PFSK-1 (cell line): ENCODE results near the gene PPID.

ENCODE experiments used
- FOXP2 ChIP-seq: optimal IDR thresholded peaks from 2 replicates; pipeline ENCODE3; 2011; ENCODE audit warnings: borderline replicate concordance, control low read depth, inconsistent platforms; ENCODE audit not compliant: insufficient read depth; ENCODE audit errors: extremely low read length, extremely low read depth
- POLR2AphosphoS5 ChIP-seq: IDR thresholded peaks from 2 replicates; pipeline ENCODE4 v1.6.1; 2012; ENCODE audit warnings: low read depth, mild to moderate bottlenecking, control low read depth, low read length, moderate library complexity
- SIN3A ChIP-seq: IDR thresholded peaks from 2 replicates; pipeline ENCODE4 v1.6.1; 2012; ENCODE audit warnings: mild to moderate bottlenecking, low read length, moderate library complexity, borderline replicate concordance; ENCODE audit not compliant: insufficient read depth
- TAF1 ChIP-seq: IDR thresholded peaks from 2 replicates; pipeline ENCODE4 v1.6.1; 2012; ENCODE audit warnings: low read length, control low read depth, borderline replicate concordance; ENCODE audit not compliant: insufficient read depth
- TF ChIP-seq, protein P1 (sequence below), 2 experiments: IDR thresholded peaks; 2 replicates each; pipeline versions ENCODE4 v1.6.1 to v1.8.0; 2011 to 2012; ENCODE audit warnings: low read depth in 2 of 2, low read length in 2 of 2, control low read depth in 1 of 2, inconsistent platforms in 1 of 2, mild to moderate bottlenecking in 1 of 2, moderate library complexity in 1 of 2; ENCODE audit not compliant: insufficient read depth in 1 of 2

The PPID gene

DNA sequence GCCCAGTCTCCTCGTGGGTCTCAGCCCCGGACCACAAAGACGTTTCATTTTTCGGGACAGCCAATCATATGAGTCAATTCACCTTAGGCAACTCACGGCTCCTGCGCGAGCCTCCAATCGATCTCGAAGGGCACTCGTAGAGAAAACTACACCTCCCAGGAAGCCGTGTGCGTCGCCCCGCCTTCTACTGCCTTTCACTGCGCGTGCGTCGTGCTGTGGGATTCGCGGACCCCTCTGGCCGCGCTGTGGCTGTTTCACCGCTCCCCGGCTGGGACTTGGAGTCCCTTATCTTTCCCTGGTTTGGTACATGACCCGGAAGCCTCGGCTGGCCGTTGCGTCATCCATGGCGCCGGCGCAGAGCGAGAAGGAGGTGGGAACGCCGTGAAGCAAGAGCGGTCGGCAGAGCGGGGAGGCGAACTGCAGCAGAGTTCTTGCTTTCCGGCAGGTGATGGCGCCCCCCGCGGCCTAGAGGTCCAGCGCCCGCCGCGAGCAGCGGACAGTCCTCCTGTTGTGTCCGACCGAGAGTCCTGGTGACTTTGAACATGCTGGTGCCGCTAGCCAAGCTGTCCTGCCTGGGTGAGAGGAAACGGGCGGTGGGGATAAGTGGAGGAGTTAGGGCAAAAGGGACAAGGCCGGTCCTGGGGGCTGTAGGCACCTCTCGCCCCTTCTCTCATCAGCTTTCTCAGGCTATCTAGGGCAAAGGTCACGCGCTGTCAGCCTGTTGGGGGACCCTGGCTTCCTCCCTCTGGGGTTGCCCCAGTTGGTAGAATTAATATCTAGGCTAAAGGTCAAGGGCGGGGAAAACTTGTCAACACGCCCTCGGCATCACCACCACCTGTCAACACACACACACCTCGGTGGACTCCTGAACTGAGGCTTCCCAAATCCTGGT is 51.0 kb downstream of the PPID start, which contains the start of gene ETFDH:
Gene ETFDH, plus strand, starts transcription at position 382 of the 892 bp plus-strand sequence. Its CDS starts 161 bp downstream, at position 543.
- TF ChIP-seq TAF1 (peak; percentile 74; the same call in 1 of the 2 replicates), FOXP2 (peak; percentile 90), POLR2AphosphoS5 (peak; percentile 52), SIN3A (0 out of 2 replicates have a peak, but pooled peaks have one; percentile 31)
- TF ChIP-seq, protein P1, sequence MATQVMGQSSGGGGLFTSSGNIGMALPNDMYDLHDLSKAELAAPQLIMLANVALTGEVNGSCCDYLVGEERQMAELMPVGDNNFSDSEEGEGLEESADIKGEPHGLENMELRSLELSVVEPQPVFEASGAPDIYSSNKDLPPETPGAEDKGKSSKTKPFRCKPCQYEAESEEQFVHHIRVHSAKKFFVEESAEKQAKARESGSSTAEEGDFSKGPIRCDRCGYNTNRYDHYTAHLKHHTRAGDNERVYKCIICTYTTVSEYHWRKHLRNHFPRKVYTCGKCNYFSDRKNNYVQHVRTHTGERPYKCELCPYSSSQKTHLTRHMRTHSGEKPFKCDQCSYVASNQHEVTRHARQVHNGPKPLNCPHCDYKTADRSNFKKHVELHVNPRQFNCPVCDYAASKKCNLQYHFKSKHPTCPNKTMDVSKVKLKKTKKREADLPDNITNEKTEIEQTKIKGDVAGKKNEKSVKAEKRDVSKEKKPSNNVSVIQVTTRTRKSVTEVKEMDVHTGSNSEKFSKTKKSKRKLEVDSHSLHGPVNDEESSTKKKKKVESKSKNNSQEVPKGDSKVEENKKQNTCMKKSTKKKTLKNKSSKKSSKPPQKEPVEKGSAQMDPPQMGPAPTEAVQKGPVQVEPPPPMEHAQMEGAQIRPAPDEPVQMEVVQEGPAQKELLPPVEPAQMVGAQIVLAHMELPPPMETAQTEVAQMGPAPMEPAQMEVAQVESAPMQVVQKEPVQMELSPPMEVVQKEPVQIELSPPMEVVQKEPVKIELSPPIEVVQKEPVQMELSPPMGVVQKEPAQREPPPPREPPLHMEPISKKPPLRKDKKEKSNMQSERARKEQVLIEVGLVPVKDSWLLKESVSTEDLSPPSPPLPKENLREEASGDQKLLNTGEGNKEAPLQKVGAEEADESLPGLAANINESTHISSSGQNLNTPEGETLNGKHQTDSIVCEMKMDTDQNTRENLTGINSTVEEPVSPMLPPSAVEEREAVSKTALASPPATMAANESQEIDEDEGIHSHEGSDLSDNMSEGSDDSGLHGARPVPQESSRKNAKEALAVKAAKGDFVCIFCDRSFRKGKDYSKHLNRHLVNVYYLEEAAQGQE (IDR thresholded peaks at IDR 0.05; ENCODE audit: insufficient read depth in 1 of 2, low read depth in 2 of 2, low read length in 2 of 2) = no peak

DNA sequence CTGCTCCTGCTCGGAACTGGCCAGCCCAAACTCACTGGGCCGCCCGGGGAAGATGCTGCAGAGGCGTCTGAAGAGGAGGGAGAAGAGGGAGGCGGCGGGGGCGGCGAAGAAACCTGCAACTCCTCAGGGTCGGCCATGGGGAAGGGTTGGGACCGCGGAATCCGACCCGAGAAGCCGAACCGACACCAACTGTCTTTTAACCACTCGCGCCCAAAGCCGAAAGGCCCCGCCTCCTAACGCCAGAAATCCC is 51.6 kb downstream of the PPID start, which contains the start of gene C4orf46:
Gene C4orf46, minus strand, starts transcription at position 223 of the 250 bp plus-strand sequence. Its CDS starts 86 bp downstream, at position 137.
- TF ChIP-seq TAF1 = no peak
- no peak for TF ChIP-seq POLR2AphosphoS5
- no peak for TF ChIP-seq SIN3A
- no peak for TF ChIP-seq FOXP2
- TF ChIP-seq, protein P1 (IDR thresholded peaks at IDR 0.05; ENCODE audit: insufficient read depth in 1 of 2, low read depth in 2 of 2, low read length in 2 of 2) = no peak

DNA sequence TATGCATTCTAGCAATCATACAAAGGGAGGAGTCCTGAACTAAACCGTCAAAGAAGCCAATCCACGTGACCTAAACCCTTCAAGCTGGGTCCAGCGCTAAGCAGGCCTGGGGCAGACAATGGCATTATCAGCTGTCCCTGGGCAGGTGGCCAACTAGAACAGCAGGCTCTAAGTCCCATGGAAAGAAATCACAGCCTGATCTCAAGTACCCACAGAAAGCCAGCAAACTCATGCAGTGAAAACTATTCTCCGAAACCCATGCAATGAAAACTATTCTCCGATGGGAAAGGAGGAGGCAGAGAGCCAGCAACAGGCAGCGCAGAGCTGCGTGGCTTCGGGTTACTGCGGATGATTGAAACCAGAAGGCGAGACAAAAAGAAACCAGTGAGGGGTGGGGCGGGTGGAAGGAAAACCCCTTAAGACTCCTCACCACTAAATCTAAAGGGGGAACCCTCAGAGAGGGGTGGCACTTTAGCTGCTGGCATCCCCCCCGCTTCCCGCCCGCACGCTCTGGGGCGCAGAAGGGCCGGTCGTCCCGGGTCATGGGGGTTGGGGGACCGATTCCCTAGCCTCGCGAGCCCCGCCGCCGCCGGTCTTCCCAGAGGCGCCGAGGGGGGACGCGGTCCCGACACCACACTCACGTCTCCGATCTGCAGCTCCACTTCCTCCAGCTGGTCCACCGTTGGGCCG is 52.1 kb downstream of the PPID start:
- TF ChIP-seq SIN3A = peak; percentile 43; the same call in 1 of the 2 replicates
- no peak for TF ChIP-seq POLR2AphosphoS5
- peak; percentile 15; the same call in 1 of the 2 replicates for TF ChIP-seq TAF1
- TF ChIP-seq, protein P1 (IDR thresholded peaks at IDR 0.05; ENCODE audit: insufficient read depth in 1 of 2, low read depth in 2 of 2, low read length in 2 of 2) = no peak
- no peak for TF ChIP-seq FOXP2

DNA sequence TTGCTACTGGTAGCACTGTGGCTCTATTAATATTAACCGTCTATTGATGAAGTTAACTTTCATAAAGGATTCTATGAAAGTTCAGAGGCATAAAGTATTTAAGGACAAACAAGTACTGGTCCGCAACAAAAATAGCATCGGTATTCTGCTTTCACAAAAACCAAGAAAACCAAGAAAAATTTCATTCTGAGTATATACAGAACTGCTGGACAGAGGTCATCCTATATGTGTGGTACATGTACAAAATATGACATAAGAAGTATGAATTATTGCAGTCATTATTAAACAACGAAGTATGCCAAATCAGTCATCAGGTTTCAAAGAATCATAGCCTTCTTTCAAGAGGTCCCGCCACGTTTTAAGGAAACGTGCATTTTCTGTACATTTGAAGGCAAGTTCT is 53.9 kb downstream of the PPID start:
- TF ChIP-seq TAF1 = no peak
- no peak for TF ChIP-seq FOXP2

DNA sequence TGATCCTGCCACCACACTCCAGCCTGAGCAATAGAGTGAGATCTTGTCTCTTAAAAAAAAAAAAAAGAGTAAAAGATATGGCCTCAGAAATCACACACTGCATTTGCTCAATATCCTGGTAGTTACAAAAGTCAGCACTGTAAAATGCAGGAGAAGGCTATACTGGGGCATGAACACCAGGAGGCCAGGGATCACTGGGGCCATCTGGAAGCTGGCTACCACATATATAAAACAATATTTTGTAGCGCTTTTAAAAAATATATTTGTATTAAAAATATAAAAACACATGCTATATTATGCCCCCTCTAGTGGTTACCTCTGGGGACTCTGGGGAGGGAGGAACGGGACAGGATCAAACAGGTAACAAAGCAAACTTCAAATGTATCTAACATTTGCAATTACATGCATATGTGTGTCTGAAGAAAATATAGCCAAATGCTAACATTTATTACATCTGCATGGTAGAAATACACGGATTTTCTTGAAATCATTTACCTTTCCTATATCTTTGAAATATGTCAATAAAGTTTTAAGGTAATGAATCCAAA is 55.5 kb downstream of the PPID start:
- no peak for TF ChIP-seq FOXP2
- TF ChIP-seq SIN3A = no peak
- no peak for TF ChIP-seq POLR2AphosphoS5
- TF ChIP-seq, protein P1 (IDR thresholded peaks at IDR 0.05; ENCODE audit: insufficient read depth in 1 of 2, low read depth in 2 of 2, low read length in 2 of 2) = no peak
- no peak for TF ChIP-seq TAF1
